SK-N-SH (cell line): Measurements from ENCODE around the gene GAN. TPM values are rescaled to one million over a fixed set of nuclear protein-coding genes. Genes with fewer than 3 reads are reported as not detected.

Experiments used
- CTCF ChIA-PET: fragments of 300-600, 350-600 bp; formaldehyde crosslinking; extraction: SDS; loops from one replicate; lab custom pipeline; 2021; lab: Yijun Ruan, JAX
- POLR2A ChIA-PET: fragments of 350-600 bp; sonication (Branson Sonifier 250); formaldehyde crosslinking; extraction: SDS; loops from one replicate; lab custom pipeline; 2020; ENCODE audit warnings: antibody characterized with exemption, inconsistent platforms; lab: Yijun Ruan, JAX
- DNase-seq: peaks from one replicate; pipeline ENCODE4 v3.0.0; 2012
- H2AFZ ChIP-seq: fragments of 200-600 bp; sonication (generic); 2 replicates; pipeline ENCODE4 v1.8.1; 2016; ENCODE audit warnings: antibody characterized with exemption, mild to moderate bottlenecking, low read depth
- H3F3A ChIP-seq: fragments of 200-600 bp; sonication (generic); replicated peaks from 2 replicates; pipeline ENCODE3; 2016; ENCODE audit warnings: antibody characterized with exemption, mild to moderate bottlenecking; ENCODE audit not compliant: insufficient read depth
- H3K27ac ChIP-seq, 2 experiments: fragments of 200-500 bp in 1 of 2; fragments of 200-600 bp in 1 of 2; sonication (Bioruptor generic) in 1 of 2; sonication (generic), shearing (Covaris generic) in 1 of 2; 2 replicates each; pipeline versions ENCODE4 v1.5.1 to v1.6.1; 2014 to 2016; ENCODE audit warnings: low read depth in 2 of 2, inconsistent platforms in 1 of 2, low read length in 1 of 2, mild to moderate bottlenecking in 1 of 2, mixed read lengths in 1 of 2
- H3K27me3 ChIP-seq: fragments of 200-600 bp; sonication (generic), shearing (Covaris generic); 2 replicates; pipeline ENCODE4 v1.6.1; 2016; ENCODE audit warnings: mixed run types; ENCODE audit not compliant: insufficient read depth
- H3K36me3 ChIP-seq, 2 experiments: fragments of 200-500 bp in 1 of 2; fragments of 200-600 bp in 1 of 2; sonication (Bioruptor generic) in 1 of 2; sonication (generic) in 1 of 2; replicated peaks in 1 of 2; 2 replicates each; pipeline versions ENCODE3 to v1.5.1; 2014 to 2016; ENCODE audit warnings: low read length in 1 of 2, mild to moderate bottlenecking in 1 of 2; ENCODE audit not compliant: insufficient read depth in 2 of 2, control insufficient read depth in 1 of 2
- H3K4me1 ChIP-seq, 2 experiments: fragments of 200-500 bp in 1 of 2; fragments of 200-600 bp in 1 of 2; sonication (Bioruptor generic) in 1 of 2; sonication (generic), shearing (Covaris generic) in 1 of 2; 2 replicates each; pipeline versions ENCODE4 v1.5.1 to v1.6.1; 2014 to 2016; ENCODE audit warnings: low read depth in 1 of 2, low read length in 1 of 2, mixed run types in 1 of 2; ENCODE audit not compliant: insufficient read depth in 2 of 2, control insufficient read depth in 1 of 2
- H3K4me2 ChIP-seq: fragments of 200-600 bp; sonication (generic), shearing (Covaris generic); 2 replicates; pipeline ENCODE4 v1.6.1; 2017; ENCODE audit warnings: mixed run types
- H3K4me3 ChIP-seq, 2 experiments: fragments of 200-500 bp in 1 of 2; fragments of 200-600 bp in 1 of 2; sonication (Bioruptor generic) in 1 of 2; sonication (generic), shearing (Covaris generic) in 1 of 2; 2 replicates each; pipeline versions ENCODE4 v1.5.1 to v1.8.1; 2014 to 2016; ENCODE audit warnings: low read depth in 2 of 2, inconsistent platforms in 1 of 2, low read length in 1 of 2, mild to moderate bottlenecking in 1 of 2, mixed read lengths in 1 of 2, moderate library complexity in 1 of 2
- H3K79me2 ChIP-seq: fragments of 200-600 bp; sonication (generic); 2 replicates; pipeline ENCODE4 v1.8.1; 2017; ENCODE audit warnings: mild to moderate bottlenecking; ENCODE audit not compliant: insufficient read depth
- H3K9ac ChIP-seq: fragments of 200-600 bp; sonication (generic); 2 replicates; pipeline ENCODE4 v1.6.1; 2017; ENCODE audit warnings: mixed run types
- H3K9me2 ChIP-seq: fragments of 200-600 bp; sonication (generic); 2 replicates; pipeline ENCODE4 v1.6.1; 2017; ENCODE audit warnings: mixed run types
- H3K9me3 ChIP-seq: fragments of 200-600 bp; sonication (generic); 2 replicates; pipeline ENCODE4 v1.6.1; 2017; ENCODE audit warnings: mixed run types, mild to moderate bottlenecking, moderate library complexity
- H4K20me1 ChIP-seq: fragments of 200-600 bp; sonication (generic); 2 replicates; pipeline ENCODE4 v1.6.1; 2017; ENCODE audit warnings: mild to moderate bottlenecking, mixed run types; ENCODE audit not compliant: insufficient read depth
- CTCF ChIP-seq: fragments of 200-600 bp; sonication (generic); IDR thresholded peaks from 2 replicates; pipeline ENCODE4 v1.6.1; 2017; ENCODE audit warnings: antibody characterized with exemption, mild to moderate bottlenecking, moderate library complexity
- ELF1 ChIP-seq: IDR thresholded peaks from 2 replicates; pipeline ENCODE4 v1.4.0; 2012
- EZH2phosphoT487 ChIP-seq: fragments of 200-600 bp; sonication (generic); IDR thresholded peaks from 2 replicates; pipeline ENCODE4 v1.6.1; 2017; ENCODE audit warnings: low read depth, mixed run types, mild to moderate bottlenecking, antibody characterized with exemption, moderate library complexity, borderline replicate concordance
- FOSL2 ChIP-seq: IDR thresholded peaks from 2 replicates; pipeline ENCODE4 v1.4.0; 2012; ENCODE audit warnings: low read depth, mild to moderate bottlenecking, moderate library complexity, borderline replicate concordance
- MXI1 ChIP-seq: IDR thresholded peaks from 2 replicates; pipeline ENCODE4 v1.6.1; 2012; ENCODE audit warnings: mild to moderate bottlenecking, low read depth, low read length, improper control_type of control experiment
- NFIC ChIP-seq: IDR thresholded peaks from 2 replicates; pipeline ENCODE4 v1.4.0; 2012; ENCODE audit warnings: borderline replicate concordance
- RCOR1 ChIP-seq: fragments of 150-350 bp; IDR thresholded peaks from 2 replicates; pipeline ENCODE4 v1.6.1; 2017; ENCODE audit warnings: antibody characterized with exemption, low read length
- TAF1 ChIP-seq: IDR thresholded peaks from 2 replicates; pipeline ENCODE4 v1.6.1; 2012; ENCODE audit warnings: low read depth, mild to moderate bottlenecking, low read length, moderate library complexity, borderline replicate concordance
- WGBS: methylation state at CpG from one replicate; pipeline ENCODE4 v1.1.6; 2017; ENCODE audit warnings: low lambda C conversion rate; 5-methylcytosine and 5-hydroxymethylcytosine counted together
- polyA plus RNA-seq, 3 experiments: library from polyadenylated mRNA; depleted of rRNA; stranded (reverse); fragments of >200 nt; gene quantifications; 2 replicates each; pipeline ENCODE4 v1.2.3, GENCODE V29; 2012
- TF ChIP-seq, protein P1 (sequence below): IDR thresholded peaks from 2 replicates; pipeline ENCODE4; 2012
- TF ChIP-seq, protein P2 (sequence below): fragments of 150-350 bp; IDR thresholded peaks from 2 replicates; pipeline ENCODE4 v1.6.1; 2016; ENCODE audit warnings: mild to moderate bottlenecking, low read depth, low read length
- TF ChIP-seq, protein P3 (sequence below): IDR thresholded peaks from 2 replicates; pipeline ENCODE4 v1.4.0; 2012; ENCODE audit warnings: low read depth, borderline replicate concordance

The GAN gene
- polyA plus RNA-seq, 1 of the 3 experiments (the other 2 are of a cell fraction): 0.79 TPM

- Histone ChIP-seq H4K20me1 (peaks cover 6% of the 10 kb centered on the region; the same call in 1 of the 2 replicates), H3F3A (peaks cover 13% of the 10 kb centered on the region), H3K79me2 (peaks cover 72% of the 10 kb centered on the region), H3K9me2 (no peaks in the 10 kb centered on the region), H3K9me3 (no peaks in the 10 kb centered on the region), H3K27ac (peak overlapping the region; percentile 56 to 75), H3K36me3 (peaks cover 0 to 5% of the 10 kb centered on the region in 2 experiments), H3K4me2 (peak overlapping the region; percentile 94), H3K4me3 (peak overlapping the region; percentile 75 to 94), H3K9ac (peak overlapping the region; percentile 85), H2AFZ (peak overlapping the region; percentile 95), H3K4me1 (peaks cover 8 to 9% of the 10 kb centered on the region in 2 experiments; a peak in 3 of 4 replicates), H3K27me3 (no peaks in the 10 kb centered on the region)
- 8% methylated on average over 16 of the region's 16 CpGs for WGBS
- no peak for TF ChIP-seq TAF1
- TF ChIP-seq ELF1: no peak
- TF ChIP-seq, protein P1, sequence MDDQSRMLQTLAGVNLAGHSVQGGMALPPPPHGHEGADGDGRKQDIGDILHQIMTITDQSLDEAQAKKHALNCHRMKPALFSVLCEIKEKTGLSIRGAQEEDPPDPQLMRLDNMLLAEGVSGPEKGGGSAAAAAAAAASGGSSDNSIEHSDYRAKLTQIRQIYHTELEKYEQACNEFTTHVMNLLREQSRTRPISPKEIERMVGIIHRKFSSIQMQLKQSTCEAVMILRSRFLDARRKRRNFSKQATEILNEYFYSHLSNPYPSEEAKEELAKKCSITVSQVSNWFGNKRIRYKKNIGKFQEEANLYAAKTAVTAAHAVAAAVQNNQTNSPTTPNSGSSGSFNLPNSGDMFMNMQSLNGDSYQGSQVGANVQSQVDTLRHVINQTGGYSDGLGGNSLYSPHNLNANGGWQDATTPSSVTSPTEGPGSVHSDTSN: no peak
- no peak for TF ChIP-seq EZH2phosphoT487
- no peak for TF ChIP-seq FOSL2
- TF ChIP-seq, protein P2, sequence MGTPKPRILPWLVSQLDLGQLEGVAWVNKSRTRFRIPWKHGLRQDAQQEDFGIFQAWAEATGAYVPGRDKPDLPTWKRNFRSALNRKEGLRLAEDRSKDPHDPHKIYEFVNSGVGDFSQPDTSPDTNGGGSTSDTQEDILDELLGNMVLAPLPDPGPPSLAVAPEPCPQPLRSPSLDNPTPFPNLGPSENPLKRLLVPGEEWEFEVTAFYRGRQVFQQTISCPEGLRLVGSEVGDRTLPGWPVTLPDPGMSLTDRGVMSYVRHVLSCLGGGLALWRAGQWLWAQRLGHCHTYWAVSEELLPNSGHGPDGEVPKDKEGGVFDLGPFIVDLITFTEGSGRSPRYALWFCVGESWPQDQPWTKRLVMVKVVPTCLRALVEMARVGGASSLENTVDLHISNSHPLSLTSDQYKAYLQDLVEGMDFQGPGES: no peak
- CTCF ChIA-PET: interaction anchor here (1.0 to 1.6 kb wide), 4 partner anchors 8 to 411 kb away, joined by 3 to 6 read pairs (median 3); no protein-coding TSS in a partner anchor
- DNase-seq: peak; percentile 43
- POLR2A ChIA-PET: interaction anchor here (0.5 to 0.9 kb wide), 4 partner anchors 11 to 51 kb away, joined by 3 read pairs; no protein-coding TSS in a partner anchor
These were observed 810 bp upstream of the GAN start for GRCh38 chr16:81313701-81314602.

GRCh38 chr16:81315271-81316175 is 761 bp downstream of the GAN start:
- peak overlapping the region; percentile 39 for H2AFZ ChIP-seq
- POLR2A ChIA-PET: interaction anchor here (1.0 kb wide), 1 partner anchor 105 kb away, joined by 4 read pairs; no protein-coding TSS in a partner anchor
- H3K36me3 ChIP-seq: peaks cover 0 to 5% of the 10 kb centered on the region in 2 experiments
- peak overlapping the region; percentile 85 for H3K9ac ChIP-seq
- H4K20me1 ChIP-seq: peaks cover 6% of the 10 kb centered on the region; the same call in 1 of the 2 replicates
- peak overlapping the region; percentile 75 to 94 for H3K4me3 ChIP-seq
- DNase-seq: peak; percentile 78
- no peaks in the 10 kb centered on the region for H3K9me2 ChIP-seq
- H3F3A ChIP-seq: peaks cover 24% of the 10 kb centered on the region
- 1% methylated on average over 18 of the region's 88 CpGs for WGBS
- peak overlapping the region; percentile 48 to 56; a peak in 3 of 4 replicates for H3K27ac ChIP-seq
- no peaks in the 10 kb centered on the region for H3K27me3 ChIP-seq
- peaks cover 8 to 17% of the 10 kb centered on the region in 2 experiments; a peak in 3 of 4 replicates for H3K4me1 ChIP-seq
- peak overlapping the region; percentile 94 for H3K4me2 ChIP-seq
- H3K9me3 ChIP-seq: no peaks in the 10 kb centered on the region
- CTCF ChIA-PET: no interaction called here
- no peak for TF ChIP-seq RCOR1
- TF ChIP-seq, protein P3, sequence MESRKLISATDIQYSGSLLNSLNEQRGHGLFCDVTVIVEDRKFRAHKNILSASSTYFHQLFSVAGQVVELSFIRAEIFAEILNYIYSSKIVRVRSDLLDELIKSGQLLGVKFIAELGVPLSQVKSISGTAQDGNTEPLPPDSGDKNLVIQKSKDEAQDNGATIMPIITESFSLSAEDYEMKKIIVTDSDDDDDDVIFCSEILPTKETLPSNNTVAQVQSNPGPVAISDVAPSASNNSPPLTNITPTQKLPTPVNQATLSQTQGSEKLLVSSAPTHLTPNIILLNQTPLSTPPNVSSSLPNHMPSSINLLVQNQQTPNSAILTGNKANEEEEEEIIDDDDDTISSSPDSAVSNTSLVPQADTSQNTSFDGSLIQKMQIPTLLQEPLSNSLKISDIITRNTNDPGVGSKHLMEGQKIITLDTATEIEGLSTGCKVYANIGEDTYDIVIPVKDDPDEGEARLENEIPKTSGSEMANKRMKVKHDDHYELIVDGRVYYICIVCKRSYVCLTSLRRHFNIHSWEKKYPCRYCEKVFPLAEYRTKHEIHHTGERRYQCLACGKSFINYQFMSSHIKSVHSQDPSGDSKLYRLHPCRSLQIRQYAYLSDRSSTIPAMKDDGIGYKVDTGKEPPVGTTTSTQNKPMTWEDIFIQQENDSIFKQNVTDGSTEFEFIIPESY: no peak
- TF ChIP-seq NFIC: no peak
- TF ChIP-seq MXI1: 0 out of 2 replicates have a peak, but pooled peaks have one; percentile 24
- peak; percentile 17; the same call in 1 of the 2 replicates for TF ChIP-seq CTCF
- H3K79me2 ChIP-seq: peaks cover 74% of the 10 kb centered on the region
